Left ventricle myocardium inferior (tissue), 1 donor: ENCODE results near the gene SETDB1. TPM values are rescaled to one million over a fixed set of nuclear protein-coding genes. Genes with fewer than 3 reads are reported as not detected.
"Not testable (repeated sequence)": the region's sequence is repeated elsewhere in the genome, so short reads cannot be mapped to it uniquely, and the experiment has no call there.

Experiments
- DNase-seq: peaks from one replicate; pipeline ENCODE4 v3.0.0-alpha.2; 2020
- H3K27ac ChIP-seq: fragments of 200-600 bp; replicated peaks from 2 replicates; pipeline ENCODE4 v1.8.0; 2021
- H3K27me3 ChIP-seq: fragments of 200-600 bp; 2 replicates; pipeline ENCODE4 v1.8.0; 2021; ENCODE audit warnings: low read depth
- H3K36me3 ChIP-seq: fragments of 200-600 bp; 2 replicates; pipeline ENCODE4 v1.8.0; 2021
- H3K4me1 ChIP-seq: fragments of 200-600 bp; 2 replicates; pipeline ENCODE4 v1.8.0; 2021
- H3K4me3 ChIP-seq: fragments of 200-600 bp; 2 replicates; pipeline ENCODE4 v1.8.0; 2021; ENCODE audit warnings: mild to moderate bottlenecking, moderate library complexity
- H3K9me3 ChIP-seq: fragments of 200-600 bp; replicated peaks from 2 replicates; pipeline ENCODE4 v1.8.0; 2021
- intact Hi-C: fragments of 100-400 bp; cut with micrococcal nuclease; formaldehyde crosslinking; loops from one replicate; pipeline ENCODE4 v1.11.0; 2022
- long read RNA-seq: library from polyadenylated mRNA; unstranded; transcript quantifications from one replicate; pipeline ENCODE4 v2.0.0, GENCODE V29; 2021
- total RNA-seq: library from RNA; stranded (reverse); fragmentation: NEBNext Ultra II Directional; extraction: Animal tissue kit (Norgen Biotek cat#: 25700); gene quantifications from one replicate; pipeline ENCODE4 v1.2.1, GENCODE V29; 2021
- TF ChIP-seq, protein P1 (sequence below): fragments of 200-600 bp; IDR thresholded peaks from 2 replicates; pipeline ENCODE4 v1.8.0; 2021; ENCODE audit warnings: antibody characterized with exemption, mild to moderate bottlenecking, borderline replicate concordance
- donor health status: DM: no; HTN: yes; CAD: no; lungs with severe emphysema.

Gene SETDB1
- 17.2 TPM for total RNA-seq
- long read RNA-seq, partial matches to known transcripts, result 4 of 9 reads
- long read RNA-seq, other reads (novel, unspliced or antisense), result 5 of 9 reads

DNA sequence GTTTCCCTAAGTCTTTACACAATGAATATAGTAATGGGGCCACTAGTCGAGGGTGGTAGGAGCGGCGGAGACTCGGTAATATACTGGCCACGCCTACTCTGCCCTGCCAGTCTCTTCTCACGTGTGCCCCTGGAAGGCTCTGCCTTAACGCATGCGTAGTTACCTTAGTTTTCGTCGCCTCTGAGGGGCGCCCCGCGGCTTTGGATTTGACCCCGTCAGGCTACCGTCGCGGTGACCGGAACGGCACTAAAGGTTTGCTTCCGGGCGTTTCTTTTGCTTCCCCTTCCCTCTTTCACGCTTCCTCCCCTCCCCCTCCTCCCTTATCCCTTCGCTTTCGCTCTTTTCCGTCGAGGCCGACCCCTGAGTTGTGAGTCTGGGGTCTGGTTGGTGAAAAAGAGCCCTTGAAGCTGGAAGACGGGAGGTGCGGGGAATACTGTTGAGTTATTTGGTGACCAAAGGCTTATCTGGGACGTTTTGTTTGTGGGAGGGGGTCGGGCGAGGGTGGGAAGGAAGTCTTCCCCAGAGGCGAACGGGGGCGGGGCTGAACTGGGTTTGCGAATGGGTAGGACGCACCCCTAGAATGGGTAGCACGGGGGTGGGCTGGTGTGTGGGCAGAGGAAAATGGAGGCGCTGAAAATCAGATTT, at the start of gene SETDB1:
Gene SETDB1 (plus strand): TSS at position 267 of the 645 bp plus-strand sequence. CDS start 1,352 bp downstream, outside the sequence.
- Histone ChIP-seq H3K9me3 (peaks cover 5% of the 10 kb centered on the region), H3K36me3 (peaks cover 36% of the 10 kb centered on the region), H3K4me3 (peak within 1 kb of the TSS; percentile 86), H3K27ac (peak within 1 kb of the TSS; percentile 87), H3K4me1 (peaks cover 18% of the 10 kb centered on the region), H3K27me3 (no peaks in the 10 kb centered on the region)
- TF ChIP-seq, protein P1, sequence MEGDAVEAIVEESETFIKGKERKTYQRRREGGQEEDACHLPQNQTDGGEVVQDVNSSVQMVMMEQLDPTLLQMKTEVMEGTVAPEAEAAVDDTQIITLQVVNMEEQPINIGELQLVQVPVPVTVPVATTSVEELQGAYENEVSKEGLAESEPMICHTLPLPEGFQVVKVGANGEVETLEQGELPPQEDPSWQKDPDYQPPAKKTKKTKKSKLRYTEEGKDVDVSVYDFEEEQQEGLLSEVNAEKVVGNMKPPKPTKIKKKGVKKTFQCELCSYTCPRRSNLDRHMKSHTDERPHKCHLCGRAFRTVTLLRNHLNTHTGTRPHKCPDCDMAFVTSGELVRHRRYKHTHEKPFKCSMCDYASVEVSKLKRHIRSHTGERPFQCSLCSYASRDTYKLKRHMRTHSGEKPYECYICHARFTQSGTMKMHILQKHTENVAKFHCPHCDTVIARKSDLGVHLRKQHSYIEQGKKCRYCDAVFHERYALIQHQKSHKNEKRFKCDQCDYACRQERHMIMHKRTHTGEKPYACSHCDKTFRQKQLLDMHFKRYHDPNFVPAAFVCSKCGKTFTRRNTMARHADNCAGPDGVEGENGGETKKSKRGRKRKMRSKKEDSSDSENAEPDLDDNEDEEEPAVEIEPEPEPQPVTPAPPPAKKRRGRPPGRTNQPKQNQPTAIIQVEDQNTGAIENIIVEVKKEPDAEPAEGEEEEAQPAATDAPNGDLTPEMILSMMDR, result no peak
- intact Hi-C loops, result no loop called here
- peak; percentile 94 for DNase-seq

DNA sequence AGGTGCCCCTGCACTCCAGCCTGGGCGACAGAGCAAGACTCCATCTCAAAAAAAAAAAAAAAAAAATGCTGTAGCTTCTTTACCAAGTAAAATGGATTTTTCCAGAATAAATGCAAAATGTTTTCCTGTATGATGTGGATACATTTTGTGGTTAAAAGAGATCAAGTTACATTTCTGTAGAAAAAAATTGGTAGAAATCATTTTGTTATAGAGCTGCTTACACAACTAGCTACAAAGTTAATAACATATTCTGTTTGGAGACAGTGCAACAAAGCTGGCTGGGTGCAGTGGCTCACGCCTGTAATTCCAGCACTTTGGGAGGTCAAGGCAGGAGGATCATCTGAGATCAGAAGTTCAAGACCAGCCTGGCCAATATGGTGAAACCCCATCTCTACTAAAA, 47.2 kb upstream of the SETDB1 start:
- H3K27me3 ChIP-seq, H3K4me3 ChIP-seq, H3K27ac ChIP-seq, intact Hi-C loops, DNase-seq, H3K36me3 ChIP-seq, H3K9me3 ChIP-seq: not testable (repeated sequence)
- peaks cover 23% of the 10 kb centered on the region for H3K4me1 ChIP-seq

DNA sequence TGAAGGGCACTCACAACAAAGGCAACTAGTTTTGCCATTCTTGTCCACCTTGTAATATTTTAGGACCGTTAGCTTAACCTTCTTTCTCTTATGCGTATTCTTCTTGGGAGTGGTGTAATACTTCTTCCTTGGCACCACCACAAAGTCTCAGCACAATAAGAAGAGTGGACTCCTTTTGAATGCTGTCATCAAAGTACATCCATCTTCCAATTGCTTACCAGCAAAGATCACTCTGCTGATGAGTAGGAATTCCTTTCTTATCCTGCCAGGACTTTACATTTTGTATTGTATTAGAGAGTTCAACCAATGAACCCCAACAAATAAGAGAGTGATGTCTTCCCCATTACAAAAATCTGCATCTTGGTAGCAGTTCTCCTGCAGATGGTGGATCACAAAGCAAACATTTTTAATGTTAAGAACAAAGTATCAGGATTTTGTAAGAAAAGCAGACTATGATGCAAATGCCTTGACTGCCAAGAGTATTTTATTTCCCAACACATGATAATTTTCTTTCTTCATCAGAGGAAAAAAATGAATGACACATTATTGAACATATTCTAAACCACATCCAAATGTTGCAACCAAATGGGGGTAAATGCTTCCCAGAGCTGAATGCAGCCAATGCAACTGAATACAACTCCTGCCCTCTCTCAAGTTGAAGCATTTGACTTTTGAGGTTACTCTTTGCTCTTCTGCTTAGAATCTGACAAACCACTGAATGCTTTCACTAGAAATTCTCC, 44.7 kb upstream of the SETDB1 start:
- Histone ChIP-seq H3K27me3 (no peaks in the 10 kb centered on the region), H3K9me3 (no peaks in the 10 kb centered on the region), H3K36me3 (no peaks in the 10 kb centered on the region), H3K27ac (peak overlapping the region; percentile 49), H3K4me3 (no peak overlapping the region), H3K4me1 (no peaks in the 10 kb centered on the region)
- intact Hi-C loops, result no loop called here
- DNase-seq, result no peak
- TF ChIP-seq, protein P1, result no peak

DNA sequence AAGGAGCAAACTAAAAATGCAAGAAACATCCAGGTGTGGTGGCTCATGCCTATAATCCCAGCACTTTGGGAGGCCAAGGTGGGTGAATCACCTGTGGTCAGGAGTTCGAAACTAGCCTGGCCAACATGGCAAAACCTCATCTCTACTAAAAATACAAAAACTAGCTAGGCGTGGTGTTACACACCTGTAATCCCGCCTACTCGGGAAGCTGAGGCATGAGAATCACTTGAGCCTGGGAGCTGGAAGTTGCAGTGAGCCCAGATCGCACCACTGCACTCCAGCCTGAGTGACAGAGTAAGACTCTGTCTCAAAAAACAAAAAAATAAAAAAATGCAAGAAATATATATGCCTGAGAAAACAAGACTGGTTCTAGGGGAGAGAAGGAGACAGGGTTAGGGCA, 43.0 kb upstream of the SETDB1 start:
- H3K27me3 ChIP-seq, intact Hi-C loops, H3K4me1 ChIP-seq, H3K4me3 ChIP-seq, H3K9me3 ChIP-seq, H3K36me3 ChIP-seq, H3K27ac ChIP-seq, DNase-seq: not testable (repeated sequence)

DNA sequence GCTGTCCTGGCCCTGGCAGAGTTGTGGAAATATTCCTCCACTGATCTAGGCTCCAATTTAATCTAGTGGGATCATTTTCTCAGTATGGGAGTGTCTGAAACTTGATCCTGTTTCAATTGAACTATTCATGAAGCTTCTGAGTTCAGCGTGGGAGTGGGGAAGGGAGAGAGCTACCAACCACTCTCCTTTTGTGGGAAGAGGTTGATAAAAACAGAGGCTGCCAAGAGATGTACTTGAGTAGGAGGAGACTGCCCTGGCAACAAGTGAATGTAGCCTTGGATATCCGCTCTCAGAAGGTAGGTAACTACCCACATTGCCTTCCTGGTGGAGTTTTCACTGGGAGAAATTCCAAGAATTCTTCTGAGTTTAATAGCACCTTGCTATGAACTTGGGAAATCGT, 39.1 kb upstream of the SETDB1 start, which contains the start of gene CTXND2:
Gene CTXND2 (plus strand): TSS at position 119 of the 400 bp plus-strand sequence. CDS start 25,179 bp downstream, outside the sequence.
- H3K27me3 ChIP-seq, result no peaks in the 10 kb centered on the region
- H3K4me3 ChIP-seq, result no peak within 1 kb of the TSS
- no peaks in the 10 kb centered on the region for H3K4me1 ChIP-seq
- no peaks in the 10 kb centered on the region for H3K9me3 ChIP-seq
- H3K36me3 ChIP-seq, result no peaks in the 10 kb centered on the region
- no peak for DNase-seq
- intact Hi-C loops, result no loop called here
- TF ChIP-seq, protein P1, result no peak
- H3K27ac ChIP-seq, result no peak within 1 kb of the TSS

DNA sequence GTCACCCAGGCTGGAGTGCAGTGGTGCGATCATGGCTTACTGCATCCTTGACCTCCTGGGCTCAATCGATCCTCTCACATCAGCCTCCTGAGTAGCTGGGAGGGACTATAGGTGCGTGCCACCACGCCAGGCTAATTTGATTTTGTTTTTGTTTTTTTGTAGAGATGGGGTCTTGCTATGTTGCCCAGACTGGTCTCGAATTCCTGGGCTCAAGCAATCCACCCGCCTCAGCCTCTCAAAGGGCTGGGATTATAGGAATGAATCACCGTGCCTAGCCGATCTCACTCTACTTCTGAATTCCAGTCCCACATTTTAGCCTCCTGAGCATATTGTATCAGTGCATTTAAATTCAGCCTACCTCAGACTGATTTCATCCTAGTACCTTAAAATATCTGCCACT, 37.4 kb upstream of the SETDB1 start:
- no peaks in the 10 kb centered on the region for H3K27me3 ChIP-seq
- intact Hi-C loops, result no loop called here
- TF ChIP-seq, protein P1, result no peak
- no peaks in the 10 kb centered on the region for H3K36me3 ChIP-seq
- no peaks in the 10 kb centered on the region for H3K9me3 ChIP-seq
- no peak overlapping the region for H3K27ac ChIP-seq
- H3K4me3 ChIP-seq, result no peak overlapping the region
- no peak for DNase-seq
- no peaks in the 10 kb centered on the region for H3K4me1 ChIP-seq
